SK-N-SH (cell line): ENCODE data around the gene SARS2. TPM values are rescaled to one million over a fixed set of nuclear protein-coding genes. Genes with fewer than 3 reads are reported as not detected.

Experiments used
- CTCF ChIA-PET: fragments of 300-600, 350-600 bp; formaldehyde crosslinking; extraction: SDS; loops from one replicate; lab custom pipeline; 2021; lab: Yijun Ruan, JAX
- POLR2A ChIA-PET: fragments of 350-600 bp; sonication (Branson Sonifier 250); formaldehyde crosslinking; extraction: SDS; loops from one replicate; lab custom pipeline; 2020; ENCODE audit warnings: antibody characterized with exemption, inconsistent platforms; lab: Yijun Ruan, JAX
- DNase-seq: peaks from one replicate; pipeline ENCODE4 v3.0.0; 2012
- H2AFZ ChIP-seq: fragments of 200-600 bp; sonication (generic); 2 replicates; pipeline ENCODE4 v1.8.1; 2016; ENCODE audit warnings: antibody characterized with exemption, mild to moderate bottlenecking, low read depth
- H3F3A ChIP-seq: fragments of 200-600 bp; sonication (generic); replicated peaks from 2 replicates; pipeline ENCODE3; 2016; ENCODE audit warnings: antibody characterized with exemption, mild to moderate bottlenecking; ENCODE audit not compliant: insufficient read depth
- H3K27ac ChIP-seq, 2 experiments: fragments of 200-500 bp in 1 of 2; fragments of 200-600 bp in 1 of 2; sonication (Bioruptor generic) in 1 of 2; sonication (generic), shearing (Covaris generic) in 1 of 2; 2 replicates each; pipeline versions ENCODE4 v1.5.1 to v1.6.1; 2014 to 2016; ENCODE audit warnings: low read depth in 2 of 2, inconsistent platforms in 1 of 2, low read length in 1 of 2, mild to moderate bottlenecking in 1 of 2, mixed read lengths in 1 of 2
- H3K27me3 ChIP-seq: fragments of 200-600 bp; sonication (generic), shearing (Covaris generic); 2 replicates; pipeline ENCODE4 v1.6.1; 2016; ENCODE audit warnings: mixed run types; ENCODE audit not compliant: insufficient read depth
- H3K36me3 ChIP-seq, 2 experiments: fragments of 200-500 bp in 1 of 2; fragments of 200-600 bp in 1 of 2; sonication (Bioruptor generic) in 1 of 2; sonication (generic) in 1 of 2; replicated peaks in 1 of 2; 2 replicates each; pipeline versions ENCODE3 to v1.5.1; 2014 to 2016; ENCODE audit warnings: low read length in 1 of 2, mild to moderate bottlenecking in 1 of 2; ENCODE audit not compliant: insufficient read depth in 2 of 2, control insufficient read depth in 1 of 2
- H3K4me1 ChIP-seq, 2 experiments: fragments of 200-500 bp in 1 of 2; fragments of 200-600 bp in 1 of 2; sonication (Bioruptor generic) in 1 of 2; sonication (generic), shearing (Covaris generic) in 1 of 2; 2 replicates each; pipeline versions ENCODE4 v1.5.1 to v1.6.1; 2014 to 2016; ENCODE audit warnings: low read depth in 1 of 2, low read length in 1 of 2, mixed run types in 1 of 2; ENCODE audit not compliant: insufficient read depth in 2 of 2, control insufficient read depth in 1 of 2
- H3K4me2 ChIP-seq: fragments of 200-600 bp; sonication (generic), shearing (Covaris generic); 2 replicates; pipeline ENCODE4 v1.6.1; 2017; ENCODE audit warnings: mixed run types
- H3K4me3 ChIP-seq, 2 experiments: fragments of 200-500 bp in 1 of 2; fragments of 200-600 bp in 1 of 2; sonication (Bioruptor generic) in 1 of 2; sonication (generic), shearing (Covaris generic) in 1 of 2; 2 replicates each; pipeline versions ENCODE4 v1.5.1 to v1.8.1; 2014 to 2016; ENCODE audit warnings: low read depth in 2 of 2, inconsistent platforms in 1 of 2, low read length in 1 of 2, mild to moderate bottlenecking in 1 of 2, mixed read lengths in 1 of 2, moderate library complexity in 1 of 2
- H3K79me2 ChIP-seq: fragments of 200-600 bp; sonication (generic); 2 replicates; pipeline ENCODE4 v1.8.1; 2017; ENCODE audit warnings: mild to moderate bottlenecking; ENCODE audit not compliant: insufficient read depth
- H3K9ac ChIP-seq: fragments of 200-600 bp; sonication (generic); 2 replicates; pipeline ENCODE4 v1.6.1; 2017; ENCODE audit warnings: mixed run types
- H3K9me2 ChIP-seq: fragments of 200-600 bp; sonication (generic); 2 replicates; pipeline ENCODE4 v1.6.1; 2017; ENCODE audit warnings: mixed run types
- H3K9me3 ChIP-seq: fragments of 200-600 bp; sonication (generic); 2 replicates; pipeline ENCODE4 v1.6.1; 2017; ENCODE audit warnings: mixed run types, mild to moderate bottlenecking, moderate library complexity
- H4K20me1 ChIP-seq: fragments of 200-600 bp; sonication (generic); 2 replicates; pipeline ENCODE4 v1.6.1; 2017; ENCODE audit warnings: mild to moderate bottlenecking, mixed run types; ENCODE audit not compliant: insufficient read depth
- ELF1 ChIP-seq: IDR thresholded peaks from 2 replicates; pipeline ENCODE4 v1.4.0; 2012
- FOXM1 ChIP-seq: IDR thresholded peaks from 2 replicates; pipeline ENCODE4 v1.4.0; 2012; ENCODE audit warnings: low read depth, mild to moderate bottlenecking
- GABPA ChIP-seq: IDR thresholded peaks from 2 replicates; pipeline ENCODE4 v1.4.0; 2012; ENCODE audit warnings: low read depth, mild to moderate bottlenecking
- GATA2 ChIP-seq: sonication (generic); formaldehyde crosslinking; IDR thresholded peaks from 2 replicates; pipeline ENCODE4 v1.5.0; 2020; ENCODE audit warnings: mild to moderate bottlenecking, missing genetic modification reagents
- JUND ChIP-seq: IDR thresholded peaks from 2 replicates; pipeline ENCODE4 v1.4.0; 2012
- NFIC ChIP-seq: IDR thresholded peaks from 2 replicates; pipeline ENCODE4 v1.4.0; 2012; ENCODE audit warnings: borderline replicate concordance
- PBX3 ChIP-seq: IDR thresholded peaks from 2 replicates; pipeline ENCODE4; 2012
- POLR2AphosphoS5 ChIP-seq: IDR thresholded peaks from 2 replicates; pipeline ENCODE4 v1.6.1; 2012; ENCODE audit warnings: low read depth, low read length
- RAD21 ChIP-seq: IDR thresholded peaks from 2 replicates; pipeline ENCODE4 v1.6.1; 2012; ENCODE audit warnings: mild to moderate bottlenecking, low read length
- RFX5 ChIP-seq: IDR thresholded peaks from 2 replicates; pipeline ENCODE4 v1.6.1; 2012; ENCODE audit warnings: mild to moderate bottlenecking, improper control_type of control experiment, low read length
- SIN3A ChIP-seq: IDR thresholded peaks from 2 replicates; pipeline ENCODE4 v1.6.1; 2012; ENCODE audit warnings: low read depth, mild to moderate bottlenecking, low read length, moderate library complexity, borderline replicate concordance
- SMC3 ChIP-seq: IDR thresholded peaks from 2 replicates; pipeline ENCODE4 v1.6.1; 2012; ENCODE audit warnings: low read depth, low read length, improper control_type of control experiment
- USF1 ChIP-seq: IDR thresholded peaks from 2 replicates; pipeline ENCODE4 v1.4.0; 2012; ENCODE audit warnings: low read depth, borderline replicate concordance
- YY1 ChIP-seq: IDR thresholded peaks from 2 replicates; pipeline ENCODE4 v1.4.0; 2012; ENCODE audit warnings: low read depth, mild to moderate bottlenecking
- ZBTB33 ChIP-seq: IDR thresholded peaks from 2 replicates; pipeline ENCODE4 v1.4.0; 2012; ENCODE audit warnings: low read depth, borderline replicate concordance
- WGBS: methylation state at CpG from one replicate; pipeline ENCODE4 v1.1.6; 2017; ENCODE audit warnings: low lambda C conversion rate; 5-methylcytosine and 5-hydroxymethylcytosine counted together
- polyA plus RNA-seq, 3 experiments: library from polyadenylated mRNA; depleted of rRNA; stranded (reverse); fragments of >200 nt; gene quantifications; 2 replicates each; pipeline ENCODE4 v1.2.3, GENCODE V29; 2012
- TF ChIP-seq, protein P1 (sequence below): fragments of 150-350 bp; IDR thresholded peaks from 2 replicates; pipeline ENCODE4 v1.6.1; 2017; ENCODE audit warnings: antibody characterized with exemption, low read length, low read depth, borderline replicate concordance
- TF ChIP-seq, protein P2 (sequence below): fragments of 200-600 bp; sonication (generic); IDR thresholded peaks from 2 replicates; pipeline ENCODE4 v1.6.1; 2017; ENCODE audit warnings: antibody characterized with exemption, mild to moderate bottlenecking, moderate library complexity
- TF ChIP-seq, protein P3 (sequence below): fragments of 150-350 bp; IDR thresholded peaks from 2 replicates; pipeline ENCODE4 v1.6.1; 2016; ENCODE audit warnings: mild to moderate bottlenecking, low read depth, low read length
- TF ChIP-seq, protein P4 (sequence below): IDR thresholded peaks from 2 replicates; pipeline ENCODE4 v1.4.0; 2012; ENCODE audit warnings: low read depth

SARS2 gene
- polyA plus RNA-seq, 1 of the 3 experiments (the other 2 are of a cell fraction) = 36.5 TPM

- peaks cover 0 to 10% of the 10 kb centered on the region in 2 experiments; a peak in 1 of 4 replicates for H3K4me1 ChIP-seq
- WGBS = 73% methylated on average over 10 of the region's 13 CpGs
- POLR2A ChIA-PET = interaction anchor here (0.6 to 1.2 kb wide), 3 partner anchors 12 to 51 kb away, joined by 3 to 4 read pairs (median 3); partner anchors contain the start of genes MRPS12 and SARS2
- no peaks in the 10 kb centered on the region for H3K9me3 ChIP-seq
- H3K27me3 ChIP-seq = no peaks in the 10 kb centered on the region
- peaks cover 0 to 6% of the 10 kb centered on the region in 2 experiments for H3K36me3 ChIP-seq
- no peaks in the 10 kb centered on the region for H3K9me2 ChIP-seq
- no peaks in the 10 kb centered on the region for H3K79me2 ChIP-seq
- no peak overlapping the region for H2AFZ ChIP-seq
- H3K4me3 ChIP-seq = no peak overlapping the region
- DNase-seq = peak; percentile 65
- CTCF ChIA-PET = interaction anchor here (1.1 to 3.4 kb wide), 3 partner anchors 12 to 18 kb away, joined by 3 to 23 read pairs (median 5); partner anchors contain the start of genes MRPS12, NFKBIB, SARS2 and SIRT2
- H4K20me1 ChIP-seq = no peaks in the 10 kb centered on the region
- H3K4me2 ChIP-seq = no peak overlapping the region
- H3K9ac ChIP-seq = no peak overlapping the region
- H3K27ac ChIP-seq = peak overlapping the region in 1 of 2 experiments; percentile 14; a peak in 1 of 4 replicates
- TF ChIP-seq SMC3 (0 out of 2 replicates have a peak, but pooled peaks have one; percentile 13), SIN3A (no peak), ZBTB33 (no peak), RAD21 (peak; percentile 26), GABPA (no peak), ELF1 (no peak)
- TF ChIP-seq, protein P1, sequence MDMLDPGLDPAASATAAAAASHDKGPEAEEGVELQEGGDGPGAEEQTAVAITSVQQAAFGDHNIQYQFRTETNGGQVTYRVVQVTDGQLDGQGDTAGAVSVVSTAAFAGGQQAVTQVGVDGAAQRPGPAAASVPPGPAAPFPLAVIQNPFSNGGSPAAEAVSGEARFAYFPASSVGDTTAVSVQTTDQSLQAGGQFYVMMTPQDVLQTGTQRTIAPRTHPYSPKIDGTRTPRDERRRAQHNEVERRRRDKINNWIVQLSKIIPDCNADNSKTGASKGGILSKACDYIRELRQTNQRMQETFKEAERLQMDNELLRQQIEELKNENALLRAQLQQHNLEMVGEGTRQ = no peak
- TF ChIP-seq, protein P2, sequence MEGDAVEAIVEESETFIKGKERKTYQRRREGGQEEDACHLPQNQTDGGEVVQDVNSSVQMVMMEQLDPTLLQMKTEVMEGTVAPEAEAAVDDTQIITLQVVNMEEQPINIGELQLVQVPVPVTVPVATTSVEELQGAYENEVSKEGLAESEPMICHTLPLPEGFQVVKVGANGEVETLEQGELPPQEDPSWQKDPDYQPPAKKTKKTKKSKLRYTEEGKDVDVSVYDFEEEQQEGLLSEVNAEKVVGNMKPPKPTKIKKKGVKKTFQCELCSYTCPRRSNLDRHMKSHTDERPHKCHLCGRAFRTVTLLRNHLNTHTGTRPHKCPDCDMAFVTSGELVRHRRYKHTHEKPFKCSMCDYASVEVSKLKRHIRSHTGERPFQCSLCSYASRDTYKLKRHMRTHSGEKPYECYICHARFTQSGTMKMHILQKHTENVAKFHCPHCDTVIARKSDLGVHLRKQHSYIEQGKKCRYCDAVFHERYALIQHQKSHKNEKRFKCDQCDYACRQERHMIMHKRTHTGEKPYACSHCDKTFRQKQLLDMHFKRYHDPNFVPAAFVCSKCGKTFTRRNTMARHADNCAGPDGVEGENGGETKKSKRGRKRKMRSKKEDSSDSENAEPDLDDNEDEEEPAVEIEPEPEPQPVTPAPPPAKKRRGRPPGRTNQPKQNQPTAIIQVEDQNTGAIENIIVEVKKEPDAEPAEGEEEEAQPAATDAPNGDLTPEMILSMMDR = peak; percentile 24; the same call in 1 of the 2 replicates
- H3F3A ChIP-seq = no peaks in the 10 kb centered on the region
These were observed 12.6 kb downstream of the SARS2 start for GRCh38 chr19:38917921-38918491.

- Histone ChIP-seq H3K4me3 (no peak overlapping the region), H3K4me1 (peaks cover 0 to 10% of the 10 kb centered on the region in 2 experiments; a peak in 1 of 4 replicates), H3K36me3 (peaks cover 0 to 6% of the 10 kb centered on the region in 2 experiments), H3K79me2 (no peaks in the 10 kb centered on the region), H3K9me2 (no peaks in the 10 kb centered on the region), H3K27ac (peak overlapping the region in 1 of 2 experiments; percentile 14; a peak in 1 of 4 replicates), H3F3A (no peaks in the 10 kb centered on the region), H3K9ac (no peak overlapping the region), H3K4me2 (no peak overlapping the region), H2AFZ (no peak overlapping the region), H3K27me3 (no peaks in the 10 kb centered on the region), H4K20me1 (no peaks in the 10 kb centered on the region), H3K9me3 (no peaks in the 10 kb centered on the region)
- POLR2A ChIA-PET = interaction anchor here (0.6 kb wide), 1 partner anchor 50 kb away, joined by 3 read pairs; no protein-coding TSS in a partner anchor
- CTCF ChIA-PET = interaction anchor here (1.1 to 3.4 kb wide), 3 partner anchors 12 to 17 kb away, joined by 3 to 23 read pairs (median 5); partner anchors contain the start of genes MRPS12, NFKBIB, SARS2 and SIRT2
- DNase-seq = peak; percentile 83
- 63% methylated on average over 4 of the region's 9 CpGs for WGBS
- TF ChIP-seq ELF1 (no peak), POLR2AphosphoS5 (no peak), FOXM1 (no peak), RFX5 (no peak), NFIC (no peak), USF1 (no peak), GABPA (no peak), PBX3 (no peak), GATA2 (no peak), YY1 (no peak), JUND (no peak)
- TF ChIP-seq, protein P3, sequence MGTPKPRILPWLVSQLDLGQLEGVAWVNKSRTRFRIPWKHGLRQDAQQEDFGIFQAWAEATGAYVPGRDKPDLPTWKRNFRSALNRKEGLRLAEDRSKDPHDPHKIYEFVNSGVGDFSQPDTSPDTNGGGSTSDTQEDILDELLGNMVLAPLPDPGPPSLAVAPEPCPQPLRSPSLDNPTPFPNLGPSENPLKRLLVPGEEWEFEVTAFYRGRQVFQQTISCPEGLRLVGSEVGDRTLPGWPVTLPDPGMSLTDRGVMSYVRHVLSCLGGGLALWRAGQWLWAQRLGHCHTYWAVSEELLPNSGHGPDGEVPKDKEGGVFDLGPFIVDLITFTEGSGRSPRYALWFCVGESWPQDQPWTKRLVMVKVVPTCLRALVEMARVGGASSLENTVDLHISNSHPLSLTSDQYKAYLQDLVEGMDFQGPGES = no peak
- TF ChIP-seq, protein P4, sequence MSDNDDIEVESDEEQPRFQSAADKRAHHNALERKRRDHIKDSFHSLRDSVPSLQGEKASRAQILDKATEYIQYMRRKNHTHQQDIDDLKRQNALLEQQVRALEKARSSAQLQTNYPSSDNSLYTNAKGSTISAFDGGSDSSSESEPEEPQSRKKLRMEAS = no peak
These were observed 13.0 kb downstream of the SARS2 start for GRCh38 chr19:38917516-38917915.
